Forelimb muscle (tissue), 1 donor: ENCODE measurements around the gene P2RY2. TPM values are rescaled to one million over a fixed set of nuclear protein-coding genes. Genes with fewer than 3 reads are reported as not detected.

Experiments
- DNase-seq: peaks from one replicate; pipeline ENCODE4 v3.0.0-alpha.2; 2013; ENCODE audit warnings: low read depth
- polyA plus RNA-seq: library from polyadenylated mRNA; unstranded; fragments of 120-200 nt; gene quantifications from one replicate; pipeline ENCODE4 v1.2.1, GENCODE V29; 2013; ENCODE audit not compliant: insufficient read length

Gene P2RY2
- polyA plus RNA-seq, 1 donor = 2.0 TPM

GRCh38 chr11:73242251-73243092, 24.4 kb downstream of the P2RY2 start:
- peak; percentile 11 for DNase-seq

GRCh38 chr11:73243093-73243485, 25.0 kb downstream of the P2RY2 start:
- no peak for DNase-seq

- DNase-seq = no peak
Observed at GRCh38 chr11:73244589-73245240, 26.6 kb downstream of the P2RY2 start.

- DNase-seq = no peak
Observed at GRCh38 chr11:73245461-73245860, 27.4 kb downstream of the P2RY2 start.

- DNase-seq = no peak
Observed at GRCh38 chr11:73246303-73246702, 28.2 kb downstream of the P2RY2 start.

- no peak for DNase-seq
Observed at GRCh38 chr11:73248526-73249185, 30.6 kb downstream of the P2RY2 start.

GRCh38 chr11:73249304-73249703, 31.2 kb downstream of the P2RY2 start:
- DNase-seq = no peak

GRCh38 chr11:73249853-73250783, 32.0 kb downstream of the P2RY2 start:
- no peak for DNase-seq

GRCh38 chr11:73252577-73253191, 34.6 kb downstream of the P2RY2 start:
- DNase-seq = no peak

- no peak for DNase-seq
Observed at GRCh38 chr11:73257342-73258103, 39.4 kb downstream of the P2RY2 start.

GRCh38 chr11:73258104-73259035, 40.3 kb downstream of the P2RY2 start:
- DNase-seq = no peak

GRCh38 chr11:73259406-73260126, 41.5 kb downstream of the P2RY2 start:
- DNase-seq = no peak

- no peak for DNase-seq
Observed at GRCh38 chr11:73260127-73260457, 42.0 kb downstream of the P2RY2 start.

- DNase-seq = no peak
Observed at GRCh38 chr11:73262851-73263495, 44.9 kb downstream of the P2RY2 start.

- DNase-seq = no peak
Observed at GRCh38 chr11:73263640-73264039, 45.6 kb downstream of the P2RY2 start.

GRCh38 chr11:73265278-73265810, 47.3 kb downstream of the P2RY2 start:
- DNase-seq = no peak

GRCh38 chr11:73265853-73266645, 48.0 kb downstream of the P2RY2 start:
- no peak for DNase-seq
